Measurements from ENCODE around the gene SLC38A11. TPM values are rescaled to one million over a fixed set of nuclear protein-coding genes. Genes with fewer than 3 reads are reported as not detected.

The SLC38A11 gene
- total RNA-seq, 2 experiments from 2014 or later, result not detected

DNA sequence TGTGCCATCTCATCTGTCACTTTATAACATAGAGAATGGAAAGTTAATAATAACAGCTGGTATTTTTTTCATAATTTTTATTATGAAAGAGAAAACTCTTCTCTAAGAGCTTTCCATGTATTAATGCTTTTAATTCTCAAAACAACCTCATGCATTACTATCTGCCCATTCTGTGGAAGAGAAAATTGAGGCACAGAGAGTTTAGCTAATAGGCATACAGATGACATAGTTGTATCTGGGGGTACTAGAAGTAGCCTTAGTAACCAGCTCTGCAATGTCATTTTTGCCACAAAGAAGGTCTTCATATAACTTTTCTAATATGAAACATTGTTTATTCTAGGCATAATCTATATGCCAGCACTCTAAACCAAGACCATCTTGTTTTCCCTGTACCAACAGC lies 77.4 kb downstream of the SLC38A11 start:
- BruUV-seq (replicated peaks), result no TSS peak
- CTCF ChIA-PET (ENCODE audit: unreplicated experiment), result no interaction called here
- DNase-seq (ENCODE audit: low spot score), result no peak
- H3K4me2 ChIP-seq (ENCODE audit: low read length), result no peak overlapping the region
- no peaks in the 10 kb centered on the region for H3K9me2 ChIP-seq (ENCODE audit: insufficient read depth, low read length)
- no peak overlapping the region for H2AFZ ChIP-seq (ENCODE audit: low read length)
- no peak overlapping the region for H3K27ac ChIP-seq (ENCODE audit: low read depth, low read length, poor library complexity, severe bottlenecking)
- POLR2A ChIA-PET, result interaction anchor here (1.5 to 7.8 kb wide), 3 partner anchors 14 to 123 kb away, joined by 3 to 49 read pairs (median 5); no protein-coding TSS in a partner anchor
- H3K4me3 ChIP-seq (ENCODE audit: low read depth, low read length, poor library complexity, severe bottlenecking), result no peak overlapping the region
- no peaks in the 10 kb centered on the region for H3K36me3 ChIP-seq (ENCODE audit: insufficient read depth, low read length)
- H3K4me1 ChIP-seq (ENCODE audit: insufficient read depth, low read length, poor library complexity, severe bottlenecking), result no peaks in the 10 kb centered on the region
- H3K79me2 ChIP-seq (ENCODE audit: insufficient read depth, low read depth, low read length), result no peaks in the 10 kb centered on the region
- no peaks in the 10 kb centered on the region for H3K9me3 ChIP-seq (ENCODE audit: low read length)
- H4K20me1 ChIP-seq (ENCODE audit: insufficient read depth, low read length), result no peaks in the 10 kb centered on the region
- TF ChIP-seq, protein P1, sequence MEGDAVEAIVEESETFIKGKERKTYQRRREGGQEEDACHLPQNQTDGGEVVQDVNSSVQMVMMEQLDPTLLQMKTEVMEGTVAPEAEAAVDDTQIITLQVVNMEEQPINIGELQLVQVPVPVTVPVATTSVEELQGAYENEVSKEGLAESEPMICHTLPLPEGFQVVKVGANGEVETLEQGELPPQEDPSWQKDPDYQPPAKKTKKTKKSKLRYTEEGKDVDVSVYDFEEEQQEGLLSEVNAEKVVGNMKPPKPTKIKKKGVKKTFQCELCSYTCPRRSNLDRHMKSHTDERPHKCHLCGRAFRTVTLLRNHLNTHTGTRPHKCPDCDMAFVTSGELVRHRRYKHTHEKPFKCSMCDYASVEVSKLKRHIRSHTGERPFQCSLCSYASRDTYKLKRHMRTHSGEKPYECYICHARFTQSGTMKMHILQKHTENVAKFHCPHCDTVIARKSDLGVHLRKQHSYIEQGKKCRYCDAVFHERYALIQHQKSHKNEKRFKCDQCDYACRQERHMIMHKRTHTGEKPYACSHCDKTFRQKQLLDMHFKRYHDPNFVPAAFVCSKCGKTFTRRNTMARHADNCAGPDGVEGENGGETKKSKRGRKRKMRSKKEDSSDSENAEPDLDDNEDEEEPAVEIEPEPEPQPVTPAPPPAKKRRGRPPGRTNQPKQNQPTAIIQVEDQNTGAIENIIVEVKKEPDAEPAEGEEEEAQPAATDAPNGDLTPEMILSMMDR (conservative IDR thresholded peaks at IDR 0.05; ENCODE audit: low read length), result no peak
- no peak for TF ChIP-seq EZH2phosphoT487 (IDR thresholded peaks at IDR 0.05; ENCODE audit: borderline replicate concordance, low read depth, low read length)
- intact Hi-C loops (cut with micrococcal nuclease; ENCODE audit: unreplicated experiment), result no loop called here

DNA sequence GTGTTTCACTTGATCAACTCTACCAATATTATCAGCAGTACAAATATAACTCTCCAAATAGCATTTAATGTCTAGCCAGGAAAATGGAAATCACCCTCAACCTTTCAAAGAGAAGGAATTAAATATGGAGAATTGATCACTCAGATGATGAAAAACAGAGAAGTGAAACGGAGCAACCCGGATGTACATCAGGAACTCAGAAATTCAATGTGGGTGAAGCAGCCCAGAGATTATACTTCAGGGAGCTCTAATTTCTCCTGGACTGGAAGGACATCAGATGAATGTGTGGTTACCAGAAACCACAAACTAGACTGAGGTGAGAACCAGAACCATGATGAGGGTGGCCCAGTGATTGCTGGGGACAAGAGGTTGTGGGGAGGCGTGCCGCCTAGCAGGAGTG lies 78.2 kb downstream of the SLC38A11 start:
- no peak overlapping the region for H3K4me3 ChIP-seq (ENCODE audit: low read depth, low read length, poor library complexity, severe bottlenecking)
- H3K36me3 ChIP-seq (ENCODE audit: insufficient read depth, low read length), result no peaks in the 10 kb centered on the region
- intact Hi-C loops (cut with micrococcal nuclease; ENCODE audit: unreplicated experiment), result no loop called here
- H3K79me2 ChIP-seq (ENCODE audit: insufficient read depth, low read depth, low read length), result no peaks in the 10 kb centered on the region
- TF ChIP-seq EZH2phosphoT487 (IDR thresholded peaks at IDR 0.05; ENCODE audit: borderline replicate concordance, low read depth, low read length), result no peak
- TF ChIP-seq, protein P1 (conservative IDR thresholded peaks at IDR 0.05; ENCODE audit: low read length), result no peak
- no peak for DNase-seq (ENCODE audit: low spot score)
- no peaks in the 10 kb centered on the region for H3K4me1 ChIP-seq (ENCODE audit: insufficient read depth, low read length, poor library complexity, severe bottlenecking)
- POLR2A ChIA-PET, result interaction anchor here (0.5 to 7.8 kb wide), 7 partner anchors 9 to 122 kb away, joined by 3 to 49 read pairs (median 4); no protein-coding TSS in a partner anchor
- no peaks in the 10 kb centered on the region for H3K9me2 ChIP-seq (ENCODE audit: insufficient read depth, low read length)
- no peak overlapping the region for H3K4me2 ChIP-seq (ENCODE audit: low read length)
- H3K9me3 ChIP-seq (ENCODE audit: low read length), result no peaks in the 10 kb centered on the region
- H4K20me1 ChIP-seq (ENCODE audit: insufficient read depth, low read length), result no peaks in the 10 kb centered on the region
- H3K27ac ChIP-seq (ENCODE audit: low read depth, low read length, poor library complexity, severe bottlenecking), result no peak overlapping the region
- H2AFZ ChIP-seq (ENCODE audit: low read length), result no peak overlapping the region
- CTCF ChIA-PET (ENCODE audit: unreplicated experiment), result no interaction called here
- BruUV-seq (replicated peaks), result no TSS peak

DNA sequence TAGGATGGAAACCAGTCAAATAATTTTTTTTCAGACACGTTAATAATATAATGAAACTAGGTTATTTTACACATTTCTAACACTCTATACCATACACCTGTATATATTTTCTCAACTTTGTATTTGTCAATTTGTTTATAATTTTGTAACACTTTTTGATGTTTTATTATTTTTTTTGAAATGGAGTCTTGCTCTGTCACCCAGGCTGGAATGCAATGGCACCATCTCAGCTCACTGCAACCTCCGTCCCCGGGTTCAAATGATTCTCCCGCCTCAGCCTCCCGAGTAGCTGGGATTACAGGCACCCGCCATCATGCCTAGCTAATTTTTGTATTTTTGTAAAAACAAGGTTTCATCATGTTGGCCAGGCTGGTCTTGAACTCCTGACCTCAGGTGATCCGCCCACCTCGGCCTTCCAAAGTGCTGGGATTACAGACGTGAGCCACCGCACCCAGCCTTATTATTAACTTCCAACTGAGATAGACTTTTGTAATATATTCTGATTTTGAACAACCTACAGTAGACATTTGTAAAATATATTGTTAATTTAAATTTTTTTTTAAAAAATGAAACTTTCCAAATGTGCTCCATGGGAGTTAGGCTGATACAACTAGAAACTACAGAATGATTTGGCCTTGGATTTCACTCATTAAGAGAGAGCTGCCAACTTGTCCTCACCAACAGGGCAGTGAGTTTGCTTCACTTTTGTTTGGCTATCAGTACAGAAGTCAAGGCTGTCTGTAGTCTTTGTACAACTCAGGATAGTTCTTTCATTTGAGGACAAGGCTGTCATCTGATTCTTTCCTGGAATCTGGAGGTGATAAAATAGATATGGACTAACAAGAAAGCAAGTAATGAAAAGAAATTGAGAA lies 79.8 kb downstream of the SLC38A11 start:
- DNase-seq (ENCODE audit: low spot score), result no peak
- TF ChIP-seq EZH2phosphoT487 (IDR thresholded peaks at IDR 0.05; ENCODE audit: borderline replicate concordance, low read depth, low read length), result no peak
- TF ChIP-seq, protein P1 (conservative IDR thresholded peaks at IDR 0.05; ENCODE audit: low read length), result no peak
- Histone ChIP-seq H2AFZ (ENCODE audit: low read length) (no peak overlapping the region), H3K36me3 (ENCODE audit: insufficient read depth, low read length) (no peaks in the 10 kb centered on the region), H3K4me2 (ENCODE audit: low read length) (no peak overlapping the region), H3K9me3 (ENCODE audit: low read length) (no peaks in the 10 kb centered on the region), H3K9me2 (ENCODE audit: insufficient read depth, low read length) (no peaks in the 10 kb centered on the region), H4K20me1 (ENCODE audit: insufficient read depth, low read length) (no peaks in the 10 kb centered on the region), H3K27ac (ENCODE audit: low read depth, low read length, poor library complexity, severe bottlenecking) (no peak overlapping the region), H3K4me1 (ENCODE audit: insufficient read depth, low read length, poor library complexity, severe bottlenecking) (no peaks in the 10 kb centered on the region), H3K4me3 (ENCODE audit: low read depth, low read length, poor library complexity, severe bottlenecking) (no peak overlapping the region), H3K79me2 (ENCODE audit: insufficient read depth, low read depth, low read length) (no peaks in the 10 kb centered on the region)
- ChIA-PET POLR2A (interaction anchor here (0.9 to 7.8 kb wide), 4 partner anchors 16 to 139 kb away, joined by 3 to 49 read pairs (median 6); no protein-coding TSS in a partner anchor), CTCF (ENCODE audit: unreplicated experiment) (interaction anchor here (1.0 kb wide), 1 partner anchor 16 kb away, joined by 3 read pairs; no protein-coding TSS in a partner anchor)
- intact Hi-C loops (cut with micrococcal nuclease; ENCODE audit: unreplicated experiment), result no loop called here
- BruUV-seq (replicated peaks), result no TSS peak

All from OCI-LY7 (cell line).